A549 (cell line): Measurements from ENCODE around the gene TYW5. TPM values are rescaled to one million over a fixed set of nuclear protein-coding genes. Genes with fewer than 3 reads are reported as not detected.

ENCODE experiments used
- ATAC-seq, 2 experiments: fragments of 200-7000 bp in 1 of 2; fragments of >200 bp in 1 of 2; cut with Nextera tagmentation in 1 of 2; cut with Tn5 transposase in 1 of 2; 3 replicates each; pipeline versions ENCODE4 v1.8.0 to v1.9.1; 2018 to 2020; ENCODE audit warnings: mild to moderate bottlenecking in 1 of 2, moderate library complexity in 1 of 2
- CTCF ChIA-PET: fragments of 300-600 bp; sonication (Branson Sonifier 250); formaldehyde crosslinking; extraction: SDS; loops from one replicate; lab custom pipeline; 2021; ENCODE audit warnings: antibody characterized with exemption, inconsistent platforms; lab: Yijun Ruan, JAX
- POLR2A ChIA-PET: fragments of 350-600 bp; formaldehyde crosslinking; extraction: SDS; loops from one replicate; lab custom pipeline; 2021; ENCODE audit warnings: antibody characterized with exemption, inconsistent platforms; lab: Yijun Ruan, JAX
- DNase-seq, 2 experiments: peaks; one replicate each; pipeline versions ENCODE4 v3.0.0 to v3.0.0-alpha.2; 2011 to 2016; ENCODE audit warnings: low read depth in 1 of 2, low spot score in 1 of 2
- FAIRE-seq: peaks from 2 replicates; lab custom pipeline; 2011; peaks lifted over from hg19 to GRCh38; lab: Jason Lieb, UNC
- H3K27ac ChIP-seq, 2 experiments: fragments of >200 bp; sonication (Bioruptor Twin); formaldehyde crosslinking; 3 replicates each; pipeline ENCODE4 v1.5.1; 2016 to 2017
- H3K4me1 ChIP-seq: fragments of >200 bp; sonication (Bioruptor Twin); formaldehyde crosslinking; 3 replicates; pipeline ENCODE4 v1.6.1; 2016
- H3K4me2 ChIP-seq: fragments of >200 bp; sonication (Bioruptor Twin); formaldehyde crosslinking; 3 replicates; pipeline ENCODE4 v1.6.1; 2016
- H3K4me3 ChIP-seq: fragments of >200 bp; sonication (Bioruptor Twin); formaldehyde crosslinking; 3 replicates; pipeline ENCODE4 v1.5.1; 2016
- H3K9me3 ChIP-seq: fragments of >200 bp; sonication (Bioruptor Twin); formaldehyde crosslinking; 3 replicates; pipeline ENCODE4 v1.6.1; 2016
- CHD2 ChIP-seq: fragments of 150-350 bp; IDR thresholded peaks from 2 replicates; pipeline ENCODE4 v1.6.1; 2014; ENCODE audit warnings: low read length; ENCODE audit not compliant: partially characterized antibody
- EHMT2 ChIP-seq: fragments of 200-600 bp; sonication (generic); IDR thresholded peaks from 2 replicates; pipeline ENCODE4 v1.6.1; 2016; ENCODE audit warnings: antibody characterized with exemption, low read depth, mild to moderate bottlenecking, moderate library complexity
- FOSL2 ChIP-seq, 2 experiments: fragments of 450-650 bp in 1 of 2; fragments of >200 bp in 1 of 2; sonication (Bioruptor Twin) in 1 of 2; formaldehyde crosslinking; IDR thresholded peaks; 2 replicates each; pipeline versions ENCODE4 v1.5.0 to v1.6.1; 2016 to 2020; ENCODE audit warnings: mild to moderate bottlenecking in 1 of 2, moderate library complexity in 1 of 2
- HDAC2 ChIP-seq: fragments of 200-600 bp; sonication (generic); IDR thresholded peaks from 2 replicates; pipeline ENCODE4 v1.6.1; 2016
- HMGXB4 ChIP-seq: fragments of 250-450 bp; sonication (Bioruptor Pico); IDR thresholded peaks from 2 replicates; pipeline ENCODE4 v1.5.0; 2021; ENCODE audit warnings: mild to moderate bottlenecking, moderate library complexity, borderline replicate concordance
- MAZ ChIP-seq: fragments of 150-350 bp; IDR thresholded peaks from 2 replicates; pipeline ENCODE4 v1.6.1; 2014; ENCODE audit warnings: antibody characterized with exemption, low read depth, low read length, borderline replicate concordance
- NPAS2 ChIP-seq: fragments of 250-450 bp; sonication (Bioruptor Pico); IDR thresholded peaks from 2 replicates; pipeline ENCODE4 v1.8.0; 2022; ENCODE audit warnings: mild to moderate bottlenecking, moderate library complexity, borderline replicate concordance
- POLR2A ChIP-seq: IDR thresholded peaks from 2 replicates; pipeline ENCODE4 v1.6.1; 2012; ENCODE audit warnings: mild to moderate bottlenecking, low read length
- POLR2AphosphoS2 ChIP-seq: conservative IDR thresholded peaks from 2 replicates; pipeline ENCODE4 v1.6.1; 2012; ENCODE audit warnings: low read length, improper control_type of control experiment, inconsistent platforms
- REST ChIP-seq: fragments of 200-600 bp; sonication (generic); IDR thresholded peaks from 2 replicates; pipeline ENCODE4 v1.6.1; 2016; ENCODE audit warnings: antibody characterized with exemption, mild to moderate bottlenecking, moderate library complexity
- RFX5 ChIP-seq: fragments of 450-650 bp; IDR thresholded peaks from 2 replicates; pipeline ENCODE4 v1.7.1; 2014; ENCODE audit warnings: antibody characterized with exemption, mild to moderate bottlenecking, moderate library complexity
- RNF2 ChIP-seq: fragments of 200-600 bp; sonication (generic); IDR thresholded peaks from 2 replicates; pipeline ENCODE4 v1.6.1; 2016; ENCODE audit warnings: low read depth, mild to moderate bottlenecking, antibody characterized with exemption, moderate library complexity, borderline replicate concordance
- USF2 ChIP-seq: fragments of 450-650 bp; IDR thresholded peaks from 2 replicates; pipeline ENCODE4 v1.6.1; 2014; ENCODE audit warnings: antibody characterized with exemption
- ZC3H11A ChIP-seq: fragments of 450-650 bp; IDR thresholded peaks from 2 replicates; pipeline ENCODE4 v1.6.1; 2014; ENCODE audit warnings: antibody characterized with exemption, mild to moderate bottlenecking
- WGBS: methylation state at CpG from one replicate; pipeline ENCODE4 v1.1.6; 2017; ENCODE audit errors: missing lambda C conversion rate; 5-methylcytosine and 5-hydroxymethylcytosine counted together
- polyA plus RNA-seq, 4 experiments: library from polyadenylated mRNA; depleted of rRNA in 3 of 4; stranded (reverse); fragments of >200 nt; fragmentation: RNase III in 1 of 4; extraction: RNeasy Plus Mini Kit Qiagen cat#74134 plus additional on column Dnase treatment in 1 of 4; gene quantifications; 2 replicates in 3 of 4; 3 replicates in 1 of 4; pipeline ENCODE4 v1.2.3, GENCODE V29; 2011 to 2017

Gene TYW5
- polyA plus RNA-seq, 2 of the 4 experiments (the other 2 are of a cell fraction) = 7.8 to 15.2 TPM

- peaks cover 21% of the 10 kb centered on the region for H3K4me1 ChIP-seq
- peak overlapping the region; percentile 98 to 100 for H3K27ac ChIP-seq
- POLR2A ChIA-PET = interaction anchor here (0.8 kb wide), 1 partner anchor 44 kb away, joined by 3 read pairs; the partner anchor contains the start of gene C2orf69
- 1% methylated on average over 13 of the region's 13 CpGs for WGBS
- H3K4me2 ChIP-seq = peak overlapping the region; percentile 99
- no peak for DNase-seq
- ATAC-seq = peak; percentile 80 to 85
- CTCF ChIA-PET = interaction anchor here (0.8 to 1.1 kb wide), 2 partner anchors 9 to 24 kb away, joined by 3 to 4 read pairs; no protein-coding TSS in a partner anchor
- FAIRE-seq = no peak
- peak overlapping the region; percentile 98 for H3K4me3 ChIP-seq
- no peaks in the 10 kb centered on the region for H3K9me3 ChIP-seq
- TF ChIP-seq MAZ (no peak), FOSL2 (IDR thresholded peaks at IDR 0.05) (no peak), FOSL2 (CRISPR knock-in tag; IDR thresholded peaks at IDR 0.05) (no peak)
These were observed 318 bp downstream of the TYW5 start for GRCh38 chr2:199955007-199955338.

- DNase-seq = no peak
- Histone ChIP-seq H3K4me1 (peaks cover 10% of the 10 kb centered on the region; the same call in 2 of the 3 replicates), H3K4me2 (no peak overlapping the region), H3K27ac (no peak overlapping the region), H3K4me3 (no peak overlapping the region), H3K9me3 (no peaks in the 10 kb centered on the region)
- ChIA-PET POLR2A (no interaction called here), CTCF (interaction anchor here (2.3 kb wide), 1 partner anchor 11 kb away, joined by 7 read pairs; no protein-coding TSS in a partner anchor)
- no peak for TF ChIP-seq EHMT2
- TF ChIP-seq ZC3H11A = no peak
- no peak for TF ChIP-seq RFX5
- no peak for TF ChIP-seq NPAS2 (CRISPR knock-in tag)
- no peak for TF ChIP-seq HDAC2
- no peak for TF ChIP-seq REST
- TF ChIP-seq USF2 = no peak
- no peak for TF ChIP-seq CHD2
- no peak for ATAC-seq
- FAIRE-seq = no peak
- 80% methylated on average over 1 of the region's 1 CpG for WGBS
These were observed 4.3 kb downstream of the TYW5 start for GRCh38 chr2:199951023-199951422.

- no peak overlapping the region for H3K4me2 ChIP-seq
- CTCF ChIA-PET = interaction anchor here (2.3 kb wide), 1 partner anchor 10 kb away, joined by 7 read pairs; no protein-coding TSS in a partner anchor
- POLR2A ChIA-PET = no interaction called here
- no peak for FAIRE-seq
- no peak for TF ChIP-seq RNF2
- 0 out of 2 replicates have a peak, but pooled peaks have one; percentile 16 for TF ChIP-seq POLR2A
- no peak for TF ChIP-seq HMGXB4
- TF ChIP-seq ZC3H11A = no peak
- TF ChIP-seq POLR2AphosphoS2 = no peak
- TF ChIP-seq, all 56 proteins: peak for 1
- no peak for DNase-seq
- WGBS = 94% methylated on average over 5 of the region's 5 CpGs
- Histone ChIP-seq H3K4me1 (peaks cover 10% of the 10 kb centered on the region; the same call in 2 of the 3 replicates), H3K27ac (no peak overlapping the region), H3K4me3 (no peak overlapping the region), H3K9me3 (no peaks in the 10 kb centered on the region)
- no peak for ATAC-seq
These were observed 4.9 kb downstream of the TYW5 start for GRCh38 chr2:199950396-199950795.
